Upper lobe of left lung (tissue), 6 donors: ENCODE measurements around the gene LMO7. TPM values are rescaled to one million over a fixed set of nuclear protein-coding genes. Genes with fewer than 3 reads are reported as not detected.
"Not testable (repeated sequence)": the region's sequence is repeated elsewhere in the genome, so short reads cannot be mapped to it uniquely, and the experiment has no call there.

Experiments used
- ATAC-seq, 2 donors: fragments of 200-7000 bp; cut with Tn5 transposase; one replicate each; pipeline ENCODE4 v1.9.1; 2022; ENCODE audit warnings: mild to moderate bottlenecking in 2 of 2, moderate library complexity in 2 of 2; ENCODE audit not compliant: low FRiP score in 2 of 2
- DNase-seq, 2 donors: peaks; one replicate each; pipeline ENCODE4 v3.0.0-alpha.2; 2019 to 2020
- H3K27ac ChIP-seq, 4 donors: fragments of 200-600 bp; sonication (generic); one replicate each; pipeline ENCODE4 v1.5.1; 2016 to 2019
- H3K27me3 ChIP-seq, 4 donors: fragments of 200-600 bp; sonication (generic); one replicate each; pipeline ENCODE4 v1.5.1; 2017 to 2019
- H3K36me3 ChIP-seq, 4 donors: fragments of 200-600 bp; sonication (generic); one replicate each; pipeline ENCODE4 v1.5.1; 2016 to 2019
- H3K4me1 ChIP-seq, 4 donors: fragments of 200-600 bp; sonication (generic); one replicate each; pipeline ENCODE4 v1.5.1; 2018 to 2019
- H3K4me3 ChIP-seq, 4 donors: fragments of 200-600 bp; sonication (generic); one replicate each; pipeline ENCODE4 v1.5.1; 2017 to 2019; ENCODE audit warnings: mild to moderate bottlenecking in 2 of 4, moderate library complexity in 1 of 4
- H3K9me3 ChIP-seq, 4 donors: fragments of 200-600 bp; sonication (generic); one replicate each; pipeline ENCODE4 v1.5.1; 2018 to 2019
- EP300 ChIP-seq, 4 donors: sonication (generic); formaldehyde crosslinking; IDR thresholded peaks; one replicate each; pipeline ENCODE4 v1.5.1; 2017; ENCODE audit warnings: antibody characterized with exemption in 4 of 4, control low read depth in 2 of 4
- POLR2A ChIP-seq, 4 donors: fragments of 450-650 bp; IDR thresholded peaks; one replicate each; pipeline ENCODE4 v1.5.1; 2016 to 2017; ENCODE audit warnings: antibody characterized with exemption in 4 of 4, mild to moderate bottlenecking in 2 of 4
- POLR2AphosphoS5 ChIP-seq, 2 donors: sonication (generic); formaldehyde crosslinking; IDR thresholded peaks; one replicate each; pipeline ENCODE4 v1.5.1; 2017; ENCODE audit warnings: antibody characterized with exemption in 2 of 2
- WGBS, 2 donors: methylation state at CpG; one replicate each; pipeline ENCODE4 v1.1.5; 2017 to 2018; 5-methylcytosine and 5-hydroxymethylcytosine counted together
- total RNA-seq, 6 donors: library from RNA; depleted of rRNA in 4 of 6; stranded (reverse); fragments of >200 nt in 4 of 6; gene quantifications; one replicate each; pipeline versions ENCODE4 v1.1.0 to v1.2.1, GENCODE V29; 2016 to 2021
- TF ChIP-seq, protein P1 (sequence below), 6 experiments: fragments of 450-650 bp in 4 of 6; fragments of 200-600 bp in 2 of 6; sonication (generic) in 2 of 6; IDR thresholded peaks; one replicate each; pipeline ENCODE4 v1.5.1; 2016 to 2019; ENCODE audit warnings: antibody characterized with exemption in 6 of 6
- donor health status: DM: no; HTN: no; CAD: no; lungs with moderate emphysema.
- donor health status: DM: no; HTN: yes; CAD: no; lungs with severe emphysema.

LMO7 gene
- total RNA-seq, 6 donors from 2014 or later: 327 to 1,155 (median 811) TPM

DNA sequence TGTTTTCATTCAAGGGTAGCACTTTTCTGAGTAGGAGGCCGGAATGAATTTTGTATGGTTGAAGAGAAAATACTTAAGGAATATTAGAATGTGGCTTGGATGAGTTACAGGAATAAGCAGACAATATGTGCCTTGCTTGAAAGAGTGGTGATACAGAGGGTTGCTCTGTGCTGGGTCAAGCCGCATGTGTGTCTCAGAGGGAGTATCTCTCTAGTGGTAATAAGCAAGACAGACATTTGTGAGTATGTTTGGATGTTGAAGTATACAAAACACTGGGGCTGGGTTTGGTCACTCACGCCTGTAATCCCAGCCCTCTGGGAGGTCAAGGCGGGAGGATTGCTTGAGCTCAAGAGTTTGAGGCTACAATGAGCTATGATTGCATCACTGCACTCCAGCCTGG lies 103.9 kb downstream of the LMO7 start:
- H3K27ac ChIP-seq: no peak overlapping the region
- WGBS, 2 donors: 90 to 94% methylated on average over 4 of the region's 4 CpGs
- H3K9me3 ChIP-seq: no peaks in the 10 kb centered on the region
- no peak for ATAC-seq
- DNase-seq: no peak
- H3K36me3 ChIP-seq: no peaks in the 10 kb centered on the region
- H3K27me3 ChIP-seq: no peaks in the 10 kb centered on the region
- no peak overlapping the region for H3K4me3 ChIP-seq
- no peaks in the 10 kb centered on the region for H3K4me1 ChIP-seq
- TF ChIP-seq POLR2A (IDR thresholded peaks at IDR 0.05) (no peak), POLR2AphosphoS5 (IDR thresholded peaks at IDR 0.05) (no peak), EP300 (IDR thresholded peaks at IDR 0.05) (no peak)
- TF ChIP-seq, protein P1, sequence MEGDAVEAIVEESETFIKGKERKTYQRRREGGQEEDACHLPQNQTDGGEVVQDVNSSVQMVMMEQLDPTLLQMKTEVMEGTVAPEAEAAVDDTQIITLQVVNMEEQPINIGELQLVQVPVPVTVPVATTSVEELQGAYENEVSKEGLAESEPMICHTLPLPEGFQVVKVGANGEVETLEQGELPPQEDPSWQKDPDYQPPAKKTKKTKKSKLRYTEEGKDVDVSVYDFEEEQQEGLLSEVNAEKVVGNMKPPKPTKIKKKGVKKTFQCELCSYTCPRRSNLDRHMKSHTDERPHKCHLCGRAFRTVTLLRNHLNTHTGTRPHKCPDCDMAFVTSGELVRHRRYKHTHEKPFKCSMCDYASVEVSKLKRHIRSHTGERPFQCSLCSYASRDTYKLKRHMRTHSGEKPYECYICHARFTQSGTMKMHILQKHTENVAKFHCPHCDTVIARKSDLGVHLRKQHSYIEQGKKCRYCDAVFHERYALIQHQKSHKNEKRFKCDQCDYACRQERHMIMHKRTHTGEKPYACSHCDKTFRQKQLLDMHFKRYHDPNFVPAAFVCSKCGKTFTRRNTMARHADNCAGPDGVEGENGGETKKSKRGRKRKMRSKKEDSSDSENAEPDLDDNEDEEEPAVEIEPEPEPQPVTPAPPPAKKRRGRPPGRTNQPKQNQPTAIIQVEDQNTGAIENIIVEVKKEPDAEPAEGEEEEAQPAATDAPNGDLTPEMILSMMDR (IDR thresholded peaks at IDR 0.05): no peak

DNA sequence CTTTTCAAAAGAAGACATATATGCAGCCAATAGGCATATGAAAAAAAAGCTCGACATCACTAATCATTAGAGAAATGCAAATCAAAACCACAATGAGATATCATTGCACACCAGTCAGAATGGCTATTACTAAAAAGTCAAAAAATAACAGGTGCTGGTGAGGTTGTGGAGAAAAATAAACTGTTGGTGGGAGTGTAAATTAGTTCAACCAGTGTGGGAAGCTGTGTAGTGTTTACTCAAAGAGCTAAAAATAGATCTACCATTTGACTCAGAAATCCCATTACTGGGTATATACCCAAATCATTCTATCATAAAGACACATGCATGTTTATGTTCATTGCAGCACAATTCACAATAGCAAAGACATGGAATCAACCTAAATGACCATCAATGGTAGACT lies 106.9 kb downstream of the LMO7 start:
- not testable (repeated sequence) for H3K4me3 ChIP-seq, ATAC-seq, DNase-seq, H3K4me1 ChIP-seq, H3K27me3 ChIP-seq, H3K27ac ChIP-seq, H3K9me3 ChIP-seq, H3K36me3 ChIP-seq
- WGBS, 2 donors: 92 to 97% methylated on average over 1 of the region's 1 CpG

DNA sequence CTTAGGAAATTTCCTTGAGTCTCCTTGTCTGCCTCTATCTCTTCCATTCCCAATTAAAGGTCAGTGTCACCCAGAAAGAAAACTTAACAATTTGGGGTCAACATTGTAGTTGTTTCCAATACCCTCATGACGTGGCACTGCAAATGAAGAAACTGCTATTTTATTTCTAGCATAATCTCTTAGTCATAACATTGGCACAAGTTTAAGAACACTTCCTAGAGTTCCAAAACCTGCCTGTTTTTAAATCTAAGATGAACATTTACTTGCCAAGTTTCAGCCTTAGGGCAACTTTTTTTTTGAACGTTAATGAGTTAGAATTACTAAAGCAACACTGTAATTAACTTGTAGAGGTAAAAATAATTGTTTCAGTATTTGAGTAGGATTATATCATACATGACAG lies 108.0 kb downstream of the LMO7 start:
- Histone ChIP-seq H3K36me3 (no peaks in the 10 kb centered on the region), H3K4me1 (no peaks in the 10 kb centered on the region), H3K27ac (no peak overlapping the region), H3K9me3 (no peaks in the 10 kb centered on the region), H3K27me3 (no peaks in the 10 kb centered on the region), H3K4me3 (no peak overlapping the region)
- TF ChIP-seq EP300 (IDR thresholded peaks at IDR 0.05) (no peak), POLR2A (IDR thresholded peaks at IDR 0.05) (no peak), POLR2AphosphoS5 (IDR thresholded peaks at IDR 0.05) (no peak)
- TF ChIP-seq, protein P1 (IDR thresholded peaks at IDR 0.05): no peak
- ATAC-seq (no peak), DNase-seq (no peak)
- 92% methylated on average over 2 of the region's 2 CpGs for WGBS, 2 donors

DNA sequence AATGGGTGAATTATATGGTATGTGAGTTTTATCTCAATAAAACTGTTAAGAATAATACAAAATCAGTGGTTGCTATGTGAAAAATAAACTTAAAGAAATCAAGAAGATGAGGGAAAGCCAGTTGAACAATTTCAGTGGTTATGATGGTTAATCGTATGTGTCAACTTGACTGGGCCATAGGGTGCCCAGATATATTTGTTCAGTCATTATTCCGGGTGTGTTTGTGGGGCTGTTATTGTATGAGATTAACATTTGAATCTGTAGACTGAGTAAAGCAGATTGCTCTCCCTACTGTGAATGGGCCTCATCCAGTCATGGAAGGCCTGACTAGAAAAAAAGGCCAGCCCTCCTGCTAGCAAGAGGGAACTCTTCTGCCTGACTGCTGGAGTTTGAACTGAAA lies 109.3 kb downstream of the LMO7 start:
- Histone ChIP-seq H3K27ac (no peak overlapping the region), H3K4me1 (peaks cover 0 to 5% (median 0%) of the 10 kb centered on the region in 4 donors), H3K9me3 (no peaks in the 10 kb centered on the region), H3K27me3 (no peaks in the 10 kb centered on the region), H3K36me3 (no peaks in the 10 kb centered on the region), H3K4me3 (no peak overlapping the region)
- 95 to 97% methylated on average over 2 of the region's 2 CpGs for whole genome bisulfite sequencing, 2 donors
- DNase-seq: no peak
- no peak for TF ChIP-seq POLR2A (IDR thresholded peaks at IDR 0.05)
- no peak for TF ChIP-seq POLR2AphosphoS5 (IDR thresholded peaks at IDR 0.05)
- TF ChIP-seq, protein P1 (IDR thresholded peaks at IDR 0.05): no peak
- TF ChIP-seq EP300 (IDR thresholded peaks at IDR 0.05): no peak
- ATAC-seq: no peak

DNA sequence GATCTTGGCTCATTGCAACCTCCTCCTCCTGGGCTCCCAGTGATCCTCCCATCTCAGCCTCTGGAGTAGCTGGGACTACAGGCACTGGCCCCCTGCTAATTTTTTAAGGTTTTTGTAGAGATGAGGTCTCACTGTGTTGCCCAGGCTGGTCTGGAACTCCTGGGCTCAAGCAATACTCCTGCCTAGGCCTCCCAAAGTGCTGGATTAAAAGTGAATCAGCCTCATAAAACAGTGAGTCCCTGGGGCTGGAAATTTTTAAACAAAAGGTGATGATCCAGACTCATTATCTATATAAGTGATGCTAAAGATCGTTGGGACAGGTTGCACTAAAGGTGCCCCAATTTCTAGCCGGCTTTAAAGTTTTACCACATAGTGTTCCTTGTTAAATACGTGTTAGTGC lies 112.7 kb downstream of the LMO7 start:
- peaks cover 0 to 5% (median 2%) of the 10 kb centered on the region in 4 donors for H3K4me1 ChIP-seq
- H3K4me3 ChIP-seq: no peak overlapping the region
- 83 to 84% methylated on average over 3 of the region's 3 CpGs for WGBS, 2 donors
- no peak for TF ChIP-seq POLR2A (IDR thresholded peaks at IDR 0.05)
- TF ChIP-seq EP300 (IDR thresholded peaks at IDR 0.05): no peak
- no peak for TF ChIP-seq POLR2AphosphoS5 (IDR thresholded peaks at IDR 0.05)
- TF ChIP-seq, protein P1 (IDR thresholded peaks at IDR 0.05): no peak
- no peaks in the 10 kb centered on the region for H3K27me3 ChIP-seq
- no peak overlapping the region for H3K27ac ChIP-seq
- no peaks in the 10 kb centered on the region for H3K36me3 ChIP-seq
- no peak for ATAC-seq
- no peak for DNase-seq
- H3K9me3 ChIP-seq: no peaks in the 10 kb centered on the region
